Ureter (tissue), 1 donor: ENCODE results near the gene ZDHHC11. TPM values are rescaled to one million over a fixed set of nuclear protein-coding genes. Genes with fewer than 3 reads are reported as not detected.
"Not testable (repeated sequence)": the region's sequence is repeated elsewhere in the genome, so short reads cannot be mapped to it uniquely, and the experiment has no call there.

ENCODE experiments used
- DNase-seq: peaks from one replicate; pipeline ENCODE4 v3.0.0-alpha.2; 2020; ENCODE audit warnings: low spot score
- total RNA-seq: library from RNA; stranded (reverse); gene quantifications from one replicate; pipeline ENCODE4 v1.2.4, GENCODE V29; 2023
- donor health status: DM: yes; HTN: yes; CAD: no.

ZDHHC11 gene
- total RNA-seq, 1 donor from 2014 or later: 39.5 TPM

DNA sequence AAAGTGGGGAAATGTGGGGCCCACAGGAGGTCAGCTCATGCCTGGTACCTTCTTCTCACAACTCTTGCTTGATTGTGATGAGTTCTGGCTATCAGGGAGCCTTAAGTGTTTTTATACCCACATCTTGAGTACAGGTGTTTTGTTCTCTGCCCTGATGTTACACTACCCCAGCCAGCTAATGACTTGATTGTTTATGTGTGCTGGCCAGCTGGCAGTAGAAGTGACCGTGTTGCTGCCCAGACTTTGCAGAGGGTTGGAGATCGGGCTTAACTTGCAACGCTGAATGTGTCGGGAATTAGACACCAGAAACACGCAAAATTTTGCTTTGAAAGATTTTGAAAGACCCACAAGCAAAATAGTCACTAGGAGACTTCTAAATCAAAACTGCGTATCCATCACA is 49.3 kb downstream of the ZDHHC11 start:
- no peak for DNase-seq

DNA sequence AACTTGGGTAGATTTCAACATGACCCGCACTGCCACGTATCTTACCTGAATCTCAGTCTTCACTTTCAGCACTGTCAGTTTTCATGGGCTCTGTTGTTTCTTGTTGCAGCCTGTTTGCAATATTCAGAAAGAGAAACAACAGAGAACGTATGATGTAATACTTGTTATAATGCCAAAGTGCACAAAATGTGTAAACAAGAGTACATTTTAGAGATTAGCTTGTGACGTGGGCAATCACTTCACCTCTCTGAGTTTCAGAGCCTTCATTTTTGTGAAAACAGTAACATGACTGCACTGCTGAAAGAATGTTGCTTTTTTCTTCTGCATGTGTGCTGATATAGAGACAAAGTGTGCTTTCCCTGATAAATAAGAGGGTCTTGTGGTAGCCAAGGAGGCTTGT is 49.7 kb downstream of the ZDHHC11 start:
- DNase-seq: not testable (repeated sequence)

DNA sequence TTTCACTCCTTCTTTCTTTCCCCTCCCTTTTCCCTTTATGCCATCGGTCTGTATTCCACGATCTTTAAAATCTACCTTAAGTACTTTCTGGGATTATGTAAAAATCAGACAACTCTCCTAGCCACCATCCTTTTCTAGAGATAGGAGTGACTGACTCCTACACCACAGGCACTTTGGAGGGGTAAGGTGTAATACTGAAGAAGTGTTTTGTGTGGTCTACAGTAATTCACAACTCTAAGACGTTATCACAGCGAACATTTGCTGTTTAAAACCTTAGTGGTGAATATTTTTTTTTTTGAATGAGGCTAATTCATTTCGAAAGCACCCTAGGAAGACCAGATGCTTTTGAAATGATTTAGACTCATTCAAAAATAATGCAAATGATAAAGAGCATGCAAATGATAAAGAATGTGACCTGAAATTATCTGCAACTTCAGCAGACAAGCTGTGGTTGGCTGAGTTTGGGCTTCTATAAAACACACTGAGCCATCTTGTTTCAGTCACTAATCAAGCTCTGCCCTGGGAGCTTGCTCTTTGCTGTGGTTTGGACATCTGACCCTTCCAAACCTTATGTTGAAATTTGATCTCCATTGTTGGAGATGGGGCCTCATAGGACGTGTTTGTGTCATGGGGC is 52.2 kb downstream of the ZDHHC11 start:
- not testable (repeated sequence) for DNase-seq

DNA sequence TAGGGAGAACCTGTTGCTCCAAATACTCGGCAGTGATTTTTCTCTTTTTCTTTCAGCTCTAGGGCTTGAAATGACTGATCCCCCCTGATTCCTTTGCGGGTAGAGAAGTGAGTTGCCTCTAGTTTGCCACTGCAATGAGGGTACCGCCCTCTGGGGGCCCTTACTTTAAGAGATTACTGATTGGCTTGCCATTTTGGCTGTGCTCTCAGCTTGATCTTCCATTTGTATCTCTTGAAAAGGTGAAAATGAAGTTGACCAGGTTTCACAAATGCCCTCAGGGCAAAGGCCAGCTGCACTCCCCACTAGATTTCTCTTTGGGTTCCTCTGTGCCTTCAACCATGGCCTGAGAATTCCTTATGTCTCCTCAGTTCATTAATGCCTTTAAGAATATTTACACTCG is 52.8 kb downstream of the ZDHHC11 start:
- DNase-seq: not testable (repeated sequence)

DNA sequence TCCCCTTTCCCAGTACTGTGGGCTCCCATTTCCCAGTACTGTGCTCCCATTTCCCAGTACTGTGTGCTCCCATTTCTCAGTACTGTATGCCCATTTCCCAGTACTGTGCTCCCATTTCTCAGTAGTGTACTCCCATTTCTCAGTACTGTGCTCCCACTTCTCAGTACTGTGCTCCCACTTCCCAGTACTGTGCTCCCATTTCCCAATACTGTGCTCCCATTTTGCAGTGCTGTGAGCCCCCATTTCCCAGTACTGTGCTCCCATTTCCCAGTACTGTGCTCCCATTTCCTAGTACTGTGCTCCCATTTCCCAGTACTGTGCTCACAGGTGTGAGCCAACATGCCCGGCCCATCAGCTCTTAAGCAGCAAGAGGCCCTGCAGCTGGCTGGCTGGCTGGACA is 54.9 kb downstream of the ZDHHC11 start:
- DNase-seq: not testable (repeated sequence)

DNA sequence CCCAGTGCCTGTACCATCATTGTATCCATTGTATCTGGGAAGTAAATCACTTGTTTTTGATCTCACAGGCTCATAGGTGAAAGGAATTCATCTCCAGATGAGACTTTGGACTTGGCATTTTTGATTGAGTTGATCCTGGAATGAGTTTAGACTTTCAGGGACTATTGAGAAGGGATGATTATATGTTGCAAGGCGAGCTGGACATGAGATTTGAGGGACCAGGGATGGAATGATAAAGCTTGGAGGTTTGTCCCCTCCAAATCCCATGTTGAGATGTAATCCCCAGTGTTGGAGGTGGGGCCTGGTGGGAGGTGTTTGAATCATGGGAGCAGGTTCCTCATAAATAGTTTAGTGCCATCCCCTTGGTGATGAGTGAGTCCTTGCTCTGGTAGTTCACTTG is 55.8 kb downstream of the ZDHHC11 start:
- DNase-seq: not testable (repeated sequence)

DNA sequence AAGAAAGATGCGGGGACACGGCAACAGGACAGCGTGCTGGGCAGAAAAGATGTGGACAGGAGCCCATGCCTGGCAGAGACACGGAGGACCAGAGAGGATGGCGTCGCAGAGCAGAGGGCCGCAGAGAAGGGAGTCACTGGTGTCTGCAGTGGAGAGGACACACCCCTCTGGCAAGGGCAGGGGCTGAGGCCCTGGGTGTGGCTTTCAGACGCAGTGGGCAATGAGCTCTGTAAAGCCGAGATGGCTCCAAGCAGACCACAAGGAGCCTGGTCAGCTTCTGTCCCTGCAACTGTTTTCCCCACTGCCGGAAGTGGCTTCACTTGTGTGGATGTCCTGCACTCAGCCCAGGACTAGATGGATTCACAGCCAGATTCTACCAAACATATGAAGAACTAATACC is 62.1 kb downstream of the ZDHHC11 start:
- DNase-seq: not testable (repeated sequence)

DNA sequence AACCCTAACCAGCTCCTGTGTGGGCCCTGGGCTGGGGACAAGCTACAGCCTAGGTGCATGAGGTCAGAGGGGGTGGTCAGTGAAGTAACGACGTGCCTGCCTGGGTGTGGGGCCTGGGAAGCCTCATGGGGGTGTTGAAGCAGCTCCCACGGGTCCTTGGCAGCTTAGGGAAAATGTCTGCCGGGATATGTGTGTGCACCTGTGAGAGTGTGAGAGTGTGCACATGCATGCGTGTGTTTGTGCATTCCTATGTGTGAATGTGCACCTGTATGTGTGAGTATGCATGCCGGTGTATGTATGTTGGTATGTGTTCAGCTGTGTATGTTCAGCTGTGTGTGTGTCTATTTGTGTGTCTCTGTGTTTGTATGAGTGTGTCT is 62.9 kb downstream of the ZDHHC11 start:
- not testable (repeated sequence) for DNase-seq

DNA sequence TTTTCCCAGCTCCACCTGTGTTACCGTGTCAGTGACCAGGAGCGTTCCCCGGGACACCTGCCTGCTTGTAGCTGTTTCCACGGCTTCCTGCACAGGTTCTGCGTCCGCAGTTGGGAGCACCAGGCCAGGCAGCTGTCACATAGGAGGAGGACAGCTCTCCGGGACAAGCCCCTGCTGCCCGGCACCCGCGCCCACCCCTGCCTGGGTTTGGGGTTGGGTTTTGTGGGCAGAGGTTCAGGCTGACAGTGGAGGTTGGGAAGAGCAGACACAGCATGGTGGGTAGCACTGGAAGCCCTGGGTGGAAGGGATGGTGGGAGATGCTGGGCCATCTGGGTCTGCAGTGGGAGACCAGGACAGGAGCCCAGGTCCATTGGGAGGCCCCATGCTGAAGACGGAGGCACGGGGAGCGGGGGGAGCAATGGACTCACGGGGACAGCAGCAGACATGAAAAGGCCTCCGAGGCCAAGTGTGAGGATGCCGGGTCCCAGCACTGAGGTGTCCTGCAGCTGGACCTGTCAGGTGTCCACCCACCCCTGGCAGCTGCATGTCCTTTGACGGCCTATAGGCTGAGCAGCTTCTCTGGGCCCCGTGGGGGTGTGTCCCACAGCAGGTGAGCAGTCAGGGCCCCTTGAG is 63.4 kb downstream of the ZDHHC11 start:
- not testable (repeated sequence) for DNase-seq

DNA sequence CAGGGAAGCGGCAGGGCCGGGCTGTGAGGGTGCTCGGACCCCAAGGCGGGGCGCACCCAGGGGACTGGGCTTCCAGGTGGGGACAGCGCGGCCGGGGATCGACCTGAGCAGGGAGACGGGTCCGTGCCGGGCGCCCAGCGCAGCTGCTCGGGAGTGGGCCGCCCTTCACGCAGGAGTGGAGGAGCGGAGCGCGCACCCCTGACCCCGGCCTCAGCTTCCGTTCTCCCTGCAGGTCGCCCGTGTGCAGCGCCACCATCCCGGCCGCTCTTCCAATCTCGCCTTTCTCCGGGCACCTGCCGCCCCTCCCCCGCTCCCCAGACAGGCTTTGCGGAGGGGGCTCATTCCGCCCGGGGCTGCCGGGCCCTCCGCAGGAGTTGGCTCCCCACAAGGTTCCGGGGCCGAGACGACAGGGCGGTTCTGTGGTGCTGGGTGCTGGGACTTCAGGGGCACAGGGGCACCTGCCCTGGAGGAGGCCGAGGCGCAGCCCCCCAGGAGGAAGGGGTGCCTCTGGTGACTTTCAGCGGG is 65.5 kb downstream of the ZDHHC11 start:
- peak; percentile 54 for DNase-seq

DNA sequence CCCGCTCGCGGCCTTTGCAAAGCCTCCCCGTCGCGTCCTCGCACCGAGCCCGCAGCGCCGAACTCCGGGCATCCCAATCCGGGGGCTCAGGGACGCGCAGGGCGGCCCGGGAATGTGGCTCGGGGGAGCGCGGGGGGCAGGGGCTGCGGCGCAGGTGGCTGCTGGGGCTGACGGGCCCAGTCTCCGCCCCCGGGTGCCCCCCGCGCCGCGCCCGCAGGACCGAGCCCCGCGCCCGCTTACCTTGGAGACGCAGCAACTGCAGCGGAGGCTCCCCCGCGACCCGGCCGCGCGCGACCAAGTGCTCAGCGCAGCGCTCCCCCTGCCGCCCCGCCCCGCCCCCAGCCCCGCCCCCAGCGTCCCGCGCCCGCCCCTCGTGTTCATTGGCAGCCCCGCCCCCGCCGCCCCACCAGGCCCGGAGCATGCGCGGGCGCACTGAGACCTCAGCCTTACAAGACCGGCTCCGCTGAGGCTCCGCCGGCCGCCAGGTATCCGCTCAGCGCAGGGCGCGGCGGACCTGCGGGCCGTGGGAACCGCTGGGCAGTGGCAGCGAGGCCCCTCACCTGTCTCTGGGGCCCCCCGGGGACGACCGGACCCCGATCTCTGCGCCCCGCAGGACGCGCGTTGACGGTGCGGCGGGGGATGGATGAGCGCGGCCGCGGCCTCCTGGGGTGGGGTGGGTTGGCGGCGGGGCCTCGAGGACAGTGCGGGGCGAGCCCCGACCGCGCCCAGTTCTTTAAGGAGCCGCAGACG is 66.2 kb downstream of the ZDHHC11 start, which contains the start of gene ZDHHC11B:
Gene ZDHHC11B, minus strand, starts transcription at position 302 of the 750 bp plus-strand sequence. CDS start 17,810 bp downstream, outside the sequence.
- peak; percentile 95 for DNase-seq

DNA sequence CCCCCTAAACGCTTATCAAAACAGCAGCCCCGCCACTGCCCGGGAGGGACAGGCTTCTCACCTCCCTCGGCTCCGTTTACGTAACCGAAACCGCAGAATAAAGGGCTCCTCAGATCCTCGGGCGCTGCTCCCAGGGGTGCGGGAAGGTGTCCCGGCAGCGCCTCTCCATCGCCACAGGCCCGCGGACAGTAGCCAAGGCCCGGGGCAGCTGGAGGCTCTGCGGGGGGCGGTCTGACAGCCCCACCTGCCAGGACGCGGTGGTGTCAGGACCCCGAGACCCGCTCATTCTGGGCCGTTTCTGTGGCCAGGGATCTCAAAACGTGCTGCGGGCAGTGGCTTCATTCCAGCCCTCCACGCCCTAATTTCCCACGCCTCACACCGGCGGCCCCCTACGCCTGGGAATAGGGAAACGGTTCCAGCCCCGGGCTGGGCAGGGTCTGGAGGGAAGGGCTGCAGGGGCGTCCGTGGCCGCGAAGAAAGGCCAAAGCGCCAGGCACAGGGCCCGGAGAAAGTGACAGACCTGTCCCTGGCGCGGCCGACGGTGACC is 66.8 kb downstream of the ZDHHC11 start:
- DNase-seq: peak; percentile 66

DNA sequence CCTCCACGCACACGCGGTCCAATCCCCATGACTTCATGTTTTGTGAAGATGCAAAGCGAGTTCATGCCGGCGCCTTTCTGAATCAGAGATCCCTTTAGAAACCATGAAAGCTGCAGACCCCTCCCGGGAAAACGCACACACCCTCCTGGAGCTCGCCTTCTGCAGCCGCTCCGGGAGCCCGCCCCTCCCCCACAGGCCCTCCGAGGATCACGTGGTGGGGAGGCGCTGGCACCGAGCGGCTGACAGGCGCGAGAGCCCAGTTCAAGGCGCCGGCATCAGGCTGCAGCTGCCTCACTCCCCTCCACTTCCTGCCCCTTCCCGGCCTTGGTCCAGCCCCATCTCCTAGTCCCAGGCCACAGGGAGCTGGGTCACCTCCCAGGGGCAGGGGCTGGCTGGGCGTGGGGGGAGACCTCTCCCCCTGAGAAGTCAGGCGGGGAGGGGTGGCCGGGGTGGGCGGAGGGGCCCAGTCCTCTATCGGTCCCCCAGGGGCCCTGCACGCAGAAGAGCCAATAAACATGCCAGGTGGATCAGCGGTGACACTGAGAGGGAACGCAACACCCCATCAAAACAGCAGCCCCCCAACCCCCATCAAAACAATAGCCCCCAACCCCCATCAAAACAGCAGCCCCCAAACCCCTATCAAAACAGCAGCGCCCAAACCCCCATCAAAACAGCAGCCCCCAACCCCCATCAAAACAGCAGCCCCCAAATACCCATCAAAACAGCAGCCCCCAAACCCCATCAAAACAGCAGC is 67.6 kb downstream of the ZDHHC11 start:
- DNase-seq: peak; percentile 74

DNA sequence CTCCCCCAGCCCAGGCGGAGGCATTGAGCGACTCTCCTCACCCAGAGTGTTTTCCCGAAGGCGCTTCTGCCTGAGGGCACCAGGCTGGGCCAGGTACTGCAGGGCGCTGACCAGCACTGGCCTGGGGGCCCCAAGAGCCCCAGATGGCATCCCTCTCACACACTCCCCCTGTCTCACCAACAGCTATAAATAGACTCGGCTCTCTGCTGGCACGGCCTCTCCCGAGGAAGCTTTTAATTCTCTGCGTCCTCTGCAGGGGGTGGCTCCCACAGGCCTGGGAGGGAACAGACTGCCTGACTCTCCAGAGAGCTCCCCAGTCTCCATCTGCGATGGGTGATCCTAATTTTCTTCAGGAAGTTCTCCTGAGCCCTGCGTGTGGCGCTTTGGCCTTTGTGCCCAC is 68.4 kb downstream of the ZDHHC11 start:
- DNase-seq: not testable (repeated sequence)

DNA sequence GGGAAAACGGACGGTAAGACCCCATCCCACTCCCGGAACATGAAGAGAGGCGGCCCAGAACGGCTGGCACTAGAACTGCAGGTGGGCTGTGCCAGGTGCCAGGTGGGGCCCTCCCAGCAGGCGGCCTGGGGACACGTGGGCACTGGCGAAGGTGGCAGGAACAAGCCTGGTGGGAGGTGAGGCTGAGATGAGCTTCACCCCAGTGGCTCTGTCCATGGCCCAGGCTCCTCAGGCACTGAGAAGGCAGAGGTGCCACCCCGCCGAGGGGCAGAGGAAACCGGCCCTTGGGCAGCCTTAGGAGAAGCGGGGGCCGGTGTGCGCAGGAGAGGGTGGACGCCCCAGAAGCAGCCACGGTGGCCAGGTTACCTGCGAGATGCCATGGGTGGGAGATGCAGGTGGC is 70.2 kb downstream of the ZDHHC11 start:
- DNase-seq: peak; percentile 52

DNA sequence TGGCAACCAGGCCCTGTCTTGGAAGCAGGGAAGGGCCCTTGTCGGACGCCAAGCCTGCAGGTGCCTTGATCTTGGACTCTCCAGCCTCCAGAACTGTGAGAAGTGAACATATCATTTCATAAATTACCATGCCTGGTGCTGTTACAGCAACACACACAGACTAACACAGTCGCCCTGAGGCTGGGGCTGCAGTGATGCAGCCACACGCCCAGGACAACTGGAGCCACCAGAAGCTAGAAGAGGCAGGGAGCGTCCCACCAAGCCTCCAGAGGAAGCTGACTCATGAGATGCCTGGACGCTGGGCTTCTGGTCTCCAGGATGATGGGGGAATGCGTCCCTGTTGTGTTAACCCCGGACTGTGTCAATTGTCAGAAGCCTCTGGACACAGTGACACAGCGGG is 71.8 kb downstream of the ZDHHC11 start:
- DNase-seq: peak; percentile 37

DNA sequence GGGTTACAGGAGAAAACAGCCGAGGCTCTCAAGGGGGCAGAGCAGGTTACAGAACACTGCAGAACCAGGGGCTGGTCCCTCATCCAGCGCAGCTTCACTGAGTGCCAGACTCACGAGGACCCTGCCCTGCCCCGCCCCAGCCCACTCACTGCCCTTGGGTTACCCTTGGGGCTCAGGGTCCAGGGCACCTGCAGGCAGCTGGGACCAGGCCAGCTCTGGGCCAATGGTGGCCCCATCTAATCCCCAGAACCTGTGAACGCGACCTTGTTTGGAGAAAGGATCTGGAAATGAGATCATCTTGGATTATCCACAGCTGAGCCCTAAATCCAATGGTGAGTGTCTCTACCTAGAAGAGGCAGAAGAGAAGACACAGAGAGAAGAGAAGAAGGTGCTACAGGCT is 72.4 kb downstream of the ZDHHC11 start:
- peak; percentile 37 for DNase-seq

DNA sequence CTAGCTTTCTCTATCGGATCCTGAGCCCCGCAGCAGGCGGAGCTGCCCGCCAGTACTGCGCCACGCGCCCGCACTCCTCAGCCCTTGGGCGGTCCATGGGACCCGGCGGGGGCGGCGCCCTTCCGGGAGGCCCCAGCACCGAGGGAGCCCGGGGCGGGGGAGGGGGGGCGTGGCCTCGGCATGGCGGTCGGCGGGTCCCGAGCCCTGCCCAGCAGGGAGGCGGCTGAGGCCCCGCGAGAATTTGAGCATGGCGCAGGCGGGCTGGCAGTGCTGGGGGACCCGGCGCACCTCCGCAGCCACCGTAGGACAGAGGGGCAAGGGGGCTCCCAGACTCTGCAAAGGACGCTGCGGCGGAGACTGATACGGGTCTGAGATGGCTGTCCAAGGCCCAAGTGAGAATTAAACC is 73.0 kb downstream of the ZDHHC11 start:
- peak; percentile 51 for DNase-seq

DNA sequence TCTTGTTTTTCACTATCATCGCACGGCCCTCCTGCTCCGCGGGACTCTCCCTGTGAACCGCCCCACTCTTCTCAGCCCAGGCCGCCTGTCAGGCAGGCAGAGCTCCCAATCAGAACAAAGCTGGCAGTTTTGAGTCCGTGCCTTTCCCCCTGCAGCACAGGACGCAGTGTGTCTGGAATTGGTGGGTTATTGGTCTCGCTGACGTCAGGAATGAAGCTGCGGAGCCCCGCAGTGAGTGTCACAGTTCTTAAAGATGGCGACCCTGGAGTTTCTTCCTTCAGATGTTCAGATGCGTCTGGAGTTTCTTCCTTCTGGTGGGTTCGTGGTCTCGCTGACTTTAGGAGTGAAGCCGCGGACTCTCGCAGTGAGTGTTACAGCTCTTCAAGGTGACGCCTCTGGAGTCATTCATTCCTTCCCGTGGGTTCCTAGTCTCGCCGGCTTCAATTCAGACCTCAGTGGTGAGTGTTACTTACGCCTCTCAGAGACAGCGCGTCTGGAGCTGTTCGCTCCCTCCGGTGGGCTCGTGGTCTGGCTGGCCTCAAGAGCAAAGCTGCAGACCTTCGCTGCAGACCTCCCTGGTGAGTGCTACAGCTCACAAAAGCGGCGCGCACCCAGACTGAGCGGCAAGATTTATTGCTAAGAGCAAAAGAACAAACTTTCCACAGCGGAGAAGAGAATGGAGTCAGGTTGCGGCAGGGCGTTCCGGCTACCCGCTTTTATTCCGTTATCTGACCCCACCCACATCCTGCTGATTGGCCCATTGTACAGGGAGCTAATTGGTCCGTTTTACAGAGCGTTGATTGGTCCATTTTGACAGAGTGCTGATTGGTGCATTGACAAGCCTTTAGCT is 73.7 kb downstream of the ZDHHC11 start:
- peak; percentile 79 for DNase-seq
